Loucy (cell line): ENCODE results near the gene MPRIP.

Source experiments
- EZH2phosphoT487 ChIP-seq: fragments of 200-600 bp; IDR thresholded peaks from 2 replicates; pipeline ENCODE4 v1.6.1; 2018; ENCODE audit warnings: antibody characterized with exemption, mild to moderate bottlenecking, moderate library complexity, borderline replicate concordance
- TF ChIP-seq, protein P1 (sequence below): fragments of 200-600 bp; sonication (generic); conservative IDR thresholded peaks from 2 replicates; pipeline ENCODE4 v1.5.1; 2014; ENCODE audit warnings: mild to moderate bottlenecking, antibody characterized with exemption, low read length

DNA sequence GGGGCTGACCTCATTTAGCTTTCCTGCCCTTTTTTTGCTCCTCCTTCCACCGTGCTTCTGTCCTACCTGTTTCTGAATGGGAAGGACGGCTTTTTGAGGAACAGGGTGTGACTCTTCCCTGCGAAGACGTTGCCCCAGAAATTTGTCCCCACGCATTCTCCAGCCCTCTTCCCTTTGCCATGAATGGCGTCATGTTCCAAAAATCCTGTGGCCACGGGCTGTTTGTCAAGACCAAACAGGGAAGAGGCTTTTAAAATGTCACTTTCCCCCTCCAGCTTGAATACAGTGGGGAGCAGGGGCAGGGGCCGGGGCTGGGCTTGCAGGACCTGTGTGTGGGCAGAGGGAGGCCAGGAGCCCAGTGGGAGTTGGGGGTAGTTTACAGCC, 13.9 kb downstream of the MPRIP start:
- TF ChIP-seq, protein P1, sequence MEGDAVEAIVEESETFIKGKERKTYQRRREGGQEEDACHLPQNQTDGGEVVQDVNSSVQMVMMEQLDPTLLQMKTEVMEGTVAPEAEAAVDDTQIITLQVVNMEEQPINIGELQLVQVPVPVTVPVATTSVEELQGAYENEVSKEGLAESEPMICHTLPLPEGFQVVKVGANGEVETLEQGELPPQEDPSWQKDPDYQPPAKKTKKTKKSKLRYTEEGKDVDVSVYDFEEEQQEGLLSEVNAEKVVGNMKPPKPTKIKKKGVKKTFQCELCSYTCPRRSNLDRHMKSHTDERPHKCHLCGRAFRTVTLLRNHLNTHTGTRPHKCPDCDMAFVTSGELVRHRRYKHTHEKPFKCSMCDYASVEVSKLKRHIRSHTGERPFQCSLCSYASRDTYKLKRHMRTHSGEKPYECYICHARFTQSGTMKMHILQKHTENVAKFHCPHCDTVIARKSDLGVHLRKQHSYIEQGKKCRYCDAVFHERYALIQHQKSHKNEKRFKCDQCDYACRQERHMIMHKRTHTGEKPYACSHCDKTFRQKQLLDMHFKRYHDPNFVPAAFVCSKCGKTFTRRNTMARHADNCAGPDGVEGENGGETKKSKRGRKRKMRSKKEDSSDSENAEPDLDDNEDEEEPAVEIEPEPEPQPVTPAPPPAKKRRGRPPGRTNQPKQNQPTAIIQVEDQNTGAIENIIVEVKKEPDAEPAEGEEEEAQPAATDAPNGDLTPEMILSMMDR = no peak
- no peak for TF ChIP-seq EZH2phosphoT487
